ENCODE measurements around the gene CNTLN. TPM values are rescaled to one million over a fixed set of nuclear protein-coding genes. Genes with fewer than 3 reads are reported as not detected.

CNTLN gene
- total and polyA plus RNA-seq, 2 experiments from 2014 or later: 17.7 to 21.8 TPM

DNA sequence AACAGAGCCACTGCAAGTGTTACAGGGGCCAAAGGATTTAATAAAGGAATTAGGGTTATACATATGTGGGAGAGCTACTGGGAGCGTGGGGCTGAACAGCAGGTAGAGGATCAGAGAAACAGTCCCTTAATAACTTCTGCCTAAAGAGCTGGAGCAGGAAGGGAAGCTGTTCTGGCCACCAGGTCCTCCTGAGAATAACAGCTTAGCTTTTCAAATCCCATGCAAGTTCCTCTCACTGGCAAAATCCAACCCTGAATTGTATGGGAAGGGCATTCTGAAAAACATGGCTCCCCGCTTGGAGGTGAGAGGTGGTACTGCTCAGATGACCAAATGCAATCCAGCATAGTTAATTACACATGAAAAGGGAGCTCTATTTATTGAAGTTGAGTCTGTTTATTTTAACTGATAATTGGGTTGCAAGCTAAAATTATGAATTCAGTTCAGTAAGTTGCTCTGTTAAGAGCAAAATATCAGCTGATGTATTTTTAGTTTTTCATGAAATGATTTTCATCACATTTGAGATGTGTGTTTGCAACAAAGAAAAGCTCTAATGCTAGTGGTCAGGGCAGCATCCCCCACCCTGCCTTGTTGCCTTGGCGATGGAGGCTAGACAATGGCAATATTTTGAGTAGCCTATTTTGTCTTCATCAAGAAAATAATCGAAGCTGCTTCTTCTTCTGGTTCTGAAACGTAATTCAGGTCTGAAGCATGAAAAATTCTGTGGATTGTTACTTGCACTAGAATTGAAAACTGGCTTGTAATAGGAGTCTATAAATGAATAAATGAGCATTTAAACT is 385.6 kb downstream of the CNTLN start:
- Mint-ChIP-seq H3K36me3 (ENCODE audit: low read depth) (no peaks in the 10 kb centered on the region), H3K4me1 (peaks cover 21% of the 10 kb centered on the region), H3K4me3 (no peak overlapping the region), H3K27me3 (ENCODE audit: insufficient read depth, low read depth, poor library complexity) (no peaks in the 10 kb centered on the region), H3K27ac (peak overlapping the region; percentile 58; the same call in 1 of the 2 replicates), H3K9me3 (no peaks in the 10 kb centered on the region)
- DNase-seq (ENCODE audit: low spot score) (peak; percentile 64), ATAC-seq (peak; percentile 89)
- H3K4me3 ChIP-seq: no peak overlapping the region
- H3K4me2 ChIP-seq: no peak overlapping the region
- H3K79me2 ChIP-seq (replicated peaks; ENCODE audit: insufficient read depth): no peaks in the 10 kb centered on the region
- H3F3A ChIP-seq (replicated peaks; ENCODE audit: low read depth): no peaks in the 10 kb centered on the region
- TF ChIP-seq, protein P1, sequence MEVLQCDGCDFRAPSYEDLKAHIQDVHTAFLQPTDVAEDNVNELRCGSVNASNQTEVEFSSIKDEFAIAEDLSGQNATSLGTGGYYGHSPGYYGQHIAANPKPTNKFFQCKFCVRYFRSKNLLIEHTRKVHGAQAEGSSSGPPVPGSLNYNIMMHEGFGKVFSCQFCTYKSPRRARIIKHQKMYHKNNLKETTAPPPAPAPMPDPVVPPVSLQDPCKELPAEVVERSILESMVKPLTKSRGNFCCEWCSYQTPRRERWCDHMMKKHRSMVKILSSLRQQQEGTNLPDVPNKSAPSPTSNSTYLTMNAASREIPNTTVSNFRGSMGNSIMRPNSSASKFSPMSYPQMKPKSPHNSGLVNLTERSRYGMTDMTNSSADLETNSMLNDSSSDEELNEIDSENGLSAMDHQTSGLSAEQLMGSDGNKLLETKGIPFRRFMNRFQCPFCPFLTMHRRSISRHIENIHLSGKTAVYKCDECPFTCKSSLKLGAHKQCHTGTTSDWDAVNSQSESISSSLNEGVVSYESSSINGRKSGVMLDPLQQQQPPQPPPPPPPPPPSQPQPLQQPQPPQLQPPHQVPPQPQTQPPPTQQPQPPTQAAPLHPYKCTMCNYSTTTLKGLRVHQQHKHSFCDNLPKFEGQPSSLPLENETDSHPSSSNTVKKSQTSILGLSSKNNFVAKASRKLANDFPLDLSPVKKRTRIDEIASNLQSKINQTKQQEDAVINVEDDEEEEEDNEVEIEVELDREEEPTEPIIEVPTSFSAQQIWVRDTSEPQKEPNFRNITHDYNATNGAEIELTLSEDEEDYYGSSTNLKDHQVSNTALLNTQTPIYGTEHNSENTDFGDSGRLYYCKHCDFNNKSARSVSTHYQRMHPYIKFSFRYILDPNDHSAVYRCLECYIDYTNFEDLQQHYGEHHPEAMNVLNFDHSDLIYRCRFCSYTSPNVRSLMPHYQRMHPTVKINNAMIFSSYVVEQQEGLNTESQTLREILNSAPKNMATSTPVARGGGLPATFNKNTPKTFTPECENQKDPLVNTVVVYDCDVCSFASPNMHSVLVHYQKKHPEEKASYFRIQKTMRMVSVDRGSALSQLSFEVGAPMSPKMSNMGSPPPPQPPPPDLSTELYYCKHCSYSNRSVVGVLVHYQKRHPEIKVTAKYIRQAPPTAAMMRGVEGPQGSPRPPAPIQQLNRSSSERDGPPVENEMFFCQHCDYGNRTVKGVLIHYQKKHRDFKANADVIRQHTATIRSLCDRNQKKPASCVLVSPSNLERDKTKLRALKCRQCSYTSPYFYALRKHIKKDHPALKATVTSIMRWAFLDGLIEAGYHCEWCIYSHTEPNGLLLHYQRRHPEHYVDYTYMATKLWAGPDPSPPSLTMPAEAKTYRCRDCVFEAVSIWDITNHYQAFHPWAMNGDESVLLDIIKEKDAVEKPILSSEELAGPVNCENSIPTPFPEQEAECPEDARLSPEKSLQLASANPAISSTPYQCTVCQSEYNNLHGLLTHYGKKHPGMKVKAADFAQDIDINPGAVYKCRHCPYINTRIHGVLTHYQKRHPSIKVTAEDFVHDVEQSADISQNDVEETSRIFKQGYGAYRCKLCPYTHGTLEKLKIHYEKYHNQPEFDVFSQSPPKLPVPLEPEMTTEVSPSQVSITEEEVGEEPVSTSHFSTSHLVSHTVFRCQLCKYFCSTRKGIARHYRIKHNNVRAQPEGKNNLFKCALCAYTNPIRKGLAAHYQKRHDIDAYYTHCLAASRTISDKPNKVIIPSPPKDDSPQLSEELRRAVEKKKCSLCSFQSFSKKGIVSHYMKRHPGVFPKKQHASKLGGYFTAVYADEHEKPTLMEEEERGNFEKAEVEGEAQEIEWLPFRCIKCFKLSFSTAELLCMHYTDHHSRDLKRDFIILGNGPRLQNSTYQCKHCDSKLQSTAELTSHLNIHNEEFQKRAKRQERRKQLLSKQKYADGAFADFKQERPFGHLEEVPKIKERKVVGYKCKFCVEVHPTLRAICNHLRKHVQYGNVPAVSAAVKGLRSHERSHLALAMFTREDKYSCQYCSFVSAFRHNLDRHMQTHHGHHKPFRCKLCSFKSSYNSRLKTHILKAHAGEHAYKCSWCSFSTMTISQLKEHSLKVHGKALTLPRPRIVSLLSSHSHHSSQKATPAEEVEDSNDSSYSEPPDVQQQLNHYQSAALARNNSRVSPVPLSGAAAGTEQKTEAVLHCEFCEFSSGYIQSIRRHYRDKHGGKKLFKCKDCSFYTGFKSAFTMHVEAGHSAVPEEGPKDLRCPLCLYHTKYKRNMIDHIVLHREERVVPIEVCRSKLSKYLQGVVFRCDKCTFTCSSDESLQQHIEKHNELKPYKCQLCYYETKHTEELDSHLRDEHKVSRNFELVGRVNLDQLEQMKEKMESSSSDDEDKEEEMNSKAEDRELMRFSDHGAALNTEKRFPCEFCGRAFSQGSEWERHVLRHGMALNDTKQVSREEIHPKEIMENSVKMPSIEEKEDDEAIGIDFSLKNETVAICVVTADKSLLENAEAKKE (CRISPR knock-in tag; IDR thresholded peaks at IDR 0.05): peak; percentile 28; the same call in 1 of the 2 replicates
- TF ChIP-seq, protein P2, sequence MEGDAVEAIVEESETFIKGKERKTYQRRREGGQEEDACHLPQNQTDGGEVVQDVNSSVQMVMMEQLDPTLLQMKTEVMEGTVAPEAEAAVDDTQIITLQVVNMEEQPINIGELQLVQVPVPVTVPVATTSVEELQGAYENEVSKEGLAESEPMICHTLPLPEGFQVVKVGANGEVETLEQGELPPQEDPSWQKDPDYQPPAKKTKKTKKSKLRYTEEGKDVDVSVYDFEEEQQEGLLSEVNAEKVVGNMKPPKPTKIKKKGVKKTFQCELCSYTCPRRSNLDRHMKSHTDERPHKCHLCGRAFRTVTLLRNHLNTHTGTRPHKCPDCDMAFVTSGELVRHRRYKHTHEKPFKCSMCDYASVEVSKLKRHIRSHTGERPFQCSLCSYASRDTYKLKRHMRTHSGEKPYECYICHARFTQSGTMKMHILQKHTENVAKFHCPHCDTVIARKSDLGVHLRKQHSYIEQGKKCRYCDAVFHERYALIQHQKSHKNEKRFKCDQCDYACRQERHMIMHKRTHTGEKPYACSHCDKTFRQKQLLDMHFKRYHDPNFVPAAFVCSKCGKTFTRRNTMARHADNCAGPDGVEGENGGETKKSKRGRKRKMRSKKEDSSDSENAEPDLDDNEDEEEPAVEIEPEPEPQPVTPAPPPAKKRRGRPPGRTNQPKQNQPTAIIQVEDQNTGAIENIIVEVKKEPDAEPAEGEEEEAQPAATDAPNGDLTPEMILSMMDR (conservative IDR thresholded peaks at IDR 0.05; ENCODE audit: low read depth in 2 of 2): 0 out of 4 replicates have a peak, but pooled peaks of 1 of the 2 experiments have one; percentile 7
- TF ChIP-seq STAT1 (IDR thresholded peaks at IDR 0.05; ENCODE audit: unreplicated experiment): no peak
- peak; percentile 35; the same call in 1 of the 2 replicates for TF ChIP-seq POLR2AphosphoS5 (IDR thresholded peaks at IDR 0.05; ENCODE audit: low read depth)
- no peak for TF ChIP-seq ZNF331 (CRISPR knock-in tag; IDR thresholded peaks at IDR 0.05; ENCODE audit: low read depth)
- H3K27me3 ChIP-seq (ENCODE audit: insufficient read depth): no peaks in the 10 kb centered on the region
- H2AFZ ChIP-seq: peak overlapping the region; percentile 69
- H4K20me1 ChIP-seq (replicated peaks; ENCODE audit: insufficient read depth): no peaks in the 10 kb centered on the region
- no peak overlapping the region for H3K27ac ChIP-seq (ENCODE audit: low read depth)
- peaks cover 19% of the 10 kb centered on the region for H3K4me1 ChIP-seq (ENCODE audit: insufficient read depth)
- H3K9me2 ChIP-seq (ENCODE audit: insufficient read depth): no peaks in the 10 kb centered on the region
- no peaks in the 10 kb centered on the region for H3K36me3 ChIP-seq (ENCODE audit: insufficient read depth)
